Measurements from ENCODE around the gene HIVEP1.

Gene HIVEP1

GRCh38 chr6:12051861-12052368 lies 39.8 kb downstream of the HIVEP1 start:
- no peak for DNase-seq

GRCh38 chr6:12058172-12058961 lies 46.3 kb downstream of the HIVEP1 start:
- DNase-seq, result no peak

- DNase-seq, result no peak
Measured at GRCh38 chr6:12060780-12061609, 48.9 kb downstream of the HIVEP1 start.

GRCh38 chr6:12062605-12063004 lies 50.5 kb downstream of the HIVEP1 start:
- no peak for DNase-seq

- no peak for DNase-seq
Measured at GRCh38 chr6:12064131-12064530, 52.0 kb downstream of the HIVEP1 start.

- no peak for DNase-seq
Measured at GRCh38 chr6:12064538-12065071, 52.5 kb downstream of the HIVEP1 start.

GRCh38 chr6:12065321-12066140 lies 53.4 kb downstream of the HIVEP1 start:
- DNase-seq, result no peak

- no peak for DNase-seq
Measured at GRCh38 chr6:12066297-12066696, 54.2 kb downstream of the HIVEP1 start.

- DNase-seq, result no peak
Measured at GRCh38 chr6:12068899-12069557, 56.9 kb downstream of the HIVEP1 start.

- DNase-seq, result no peak
Measured at GRCh38 chr6:12069891-12070529, 57.9 kb downstream of the HIVEP1 start.

- DNase-seq, result no peak
Measured at GRCh38 chr6:12071064-12071615, 59.0 kb downstream of the HIVEP1 start.

GRCh38 chr6:12075067-12075563 lies 63.0 kb downstream of the HIVEP1 start:
- DNase-seq, result no peak

- DNase-seq, result no peak
Measured at GRCh38 chr6:12077021-12077710, 65.1 kb downstream of the HIVEP1 start.

- DNase-seq, result no peak
Measured at GRCh38 chr6:12078014-12078413, 65.9 kb downstream of the HIVEP1 start.

- no peak for DNase-seq
Measured at GRCh38 chr6:12081771-12082170, 69.7 kb downstream of the HIVEP1 start.

- DNase-seq, result no peak
Measured at GRCh38 chr6:12082368-12082767, 70.3 kb downstream of the HIVEP1 start.

- no peak for DNase-seq
Measured at GRCh38 chr6:12083302-12083701, 71.2 kb downstream of the HIVEP1 start.

GRCh38 chr6:12083763-12084162 lies 71.7 kb downstream of the HIVEP1 start:
- DNase-seq, result no peak

- no peak for DNase-seq
Measured at GRCh38 chr6:12084681-12085080, 72.6 kb downstream of the HIVEP1 start.

- DNase-seq, result no peak
Measured at GRCh38 chr6:12088531-12088930, 76.4 kb downstream of the HIVEP1 start.

- peak; percentile 6 for DNase-seq
Measured at GRCh38 chr6:12090714-12091113, 78.6 kb downstream of the HIVEP1 start.
